Measurements from ENCODE around the gene FOXJ3.

Gene FOXJ3

DNA sequence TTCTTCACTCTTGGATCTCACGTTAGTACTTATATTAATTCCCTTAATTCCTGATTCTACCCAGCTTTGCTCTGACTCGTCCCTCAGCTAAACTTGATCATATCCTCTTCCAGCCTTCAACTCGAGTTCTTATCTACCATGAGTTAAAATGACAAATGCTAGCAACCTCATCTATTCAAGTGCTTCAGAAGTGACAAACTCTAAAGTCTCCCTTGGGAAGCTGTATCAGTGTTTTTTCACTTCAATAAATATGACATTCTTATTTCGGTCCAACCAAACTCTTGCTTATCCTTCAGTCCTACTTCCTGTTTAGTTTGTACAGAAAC, 75.3 kb downstream of the FOXJ3 start:
- DNase-seq (ENCODE audit: low read depth): no peak
- TF ChIP-seq, protein P1, sequence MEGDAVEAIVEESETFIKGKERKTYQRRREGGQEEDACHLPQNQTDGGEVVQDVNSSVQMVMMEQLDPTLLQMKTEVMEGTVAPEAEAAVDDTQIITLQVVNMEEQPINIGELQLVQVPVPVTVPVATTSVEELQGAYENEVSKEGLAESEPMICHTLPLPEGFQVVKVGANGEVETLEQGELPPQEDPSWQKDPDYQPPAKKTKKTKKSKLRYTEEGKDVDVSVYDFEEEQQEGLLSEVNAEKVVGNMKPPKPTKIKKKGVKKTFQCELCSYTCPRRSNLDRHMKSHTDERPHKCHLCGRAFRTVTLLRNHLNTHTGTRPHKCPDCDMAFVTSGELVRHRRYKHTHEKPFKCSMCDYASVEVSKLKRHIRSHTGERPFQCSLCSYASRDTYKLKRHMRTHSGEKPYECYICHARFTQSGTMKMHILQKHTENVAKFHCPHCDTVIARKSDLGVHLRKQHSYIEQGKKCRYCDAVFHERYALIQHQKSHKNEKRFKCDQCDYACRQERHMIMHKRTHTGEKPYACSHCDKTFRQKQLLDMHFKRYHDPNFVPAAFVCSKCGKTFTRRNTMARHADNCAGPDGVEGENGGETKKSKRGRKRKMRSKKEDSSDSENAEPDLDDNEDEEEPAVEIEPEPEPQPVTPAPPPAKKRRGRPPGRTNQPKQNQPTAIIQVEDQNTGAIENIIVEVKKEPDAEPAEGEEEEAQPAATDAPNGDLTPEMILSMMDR (conservative IDR thresholded peaks at IDR 0.05; ENCODE audit: low read depth, low read length): no peak
- H3K4me3 ChIP-seq (ENCODE audit: low read depth, low read length): no peak overlapping the region

DNA sequence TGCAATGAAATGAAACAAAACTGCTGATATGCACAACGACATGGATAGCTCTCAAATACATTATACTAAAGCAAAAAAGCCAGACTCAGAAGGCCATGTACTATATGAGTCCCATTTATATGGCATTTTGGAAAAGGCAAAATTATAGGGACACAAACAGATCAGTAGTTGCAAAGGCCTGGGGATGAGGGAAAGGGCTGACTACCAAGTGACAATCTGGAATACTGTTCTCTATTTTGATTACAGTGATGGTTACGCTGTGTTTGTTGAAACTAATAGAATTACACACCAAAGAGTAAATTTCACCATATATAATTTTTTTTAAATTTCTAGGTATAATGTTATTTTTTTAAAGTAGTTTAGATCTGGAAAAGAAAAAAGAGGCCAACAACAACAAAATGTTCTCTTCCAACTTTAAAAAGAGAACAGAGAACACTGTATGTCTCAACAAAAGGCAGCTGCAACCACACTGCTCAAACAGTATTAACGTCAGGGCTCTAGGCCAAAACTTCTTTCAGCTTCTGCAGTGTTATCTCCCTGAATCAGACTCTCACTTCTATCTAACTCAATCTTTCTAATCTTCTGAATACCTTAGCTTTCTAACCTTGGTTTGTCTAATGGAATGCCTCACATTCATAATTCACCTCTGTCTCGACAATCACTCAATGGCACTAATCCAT, 75.8 kb downstream of the FOXJ3 start:
- TF ChIP-seq, protein P1 (conservative IDR thresholded peaks at IDR 0.05; ENCODE audit: low read depth, low read length): no peak
- H3K4me3 ChIP-seq (ENCODE audit: low read depth, low read length): no peak overlapping the region
- DNase-seq (ENCODE audit: low read depth): peak; percentile 86

DNA sequence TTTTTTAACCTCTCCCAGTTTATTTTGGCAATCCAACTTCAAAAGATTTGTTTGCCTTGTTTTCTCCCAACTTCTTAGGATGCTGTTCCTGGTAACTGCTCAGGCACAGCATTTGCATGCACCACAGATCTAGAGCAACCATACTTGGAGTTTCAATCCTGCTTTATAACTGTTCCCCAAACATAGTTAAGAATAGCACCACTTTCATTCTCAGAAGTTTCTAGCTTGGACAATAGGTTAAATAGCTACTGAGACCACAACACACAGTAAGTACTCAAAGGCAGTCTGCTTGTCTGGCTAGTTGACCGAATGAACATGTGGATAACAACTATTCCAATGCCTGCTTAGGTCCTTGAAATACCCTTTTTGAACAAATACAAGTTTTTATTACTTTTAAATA, 76.8 kb downstream of the FOXJ3 start:
- H3K4me3 ChIP-seq (ENCODE audit: low read depth, low read length): no peak overlapping the region
- DNase-seq (ENCODE audit: low read depth): peak; percentile 68
- TF ChIP-seq, protein P1 (conservative IDR thresholded peaks at IDR 0.05; ENCODE audit: low read depth, low read length): no peak

DNA sequence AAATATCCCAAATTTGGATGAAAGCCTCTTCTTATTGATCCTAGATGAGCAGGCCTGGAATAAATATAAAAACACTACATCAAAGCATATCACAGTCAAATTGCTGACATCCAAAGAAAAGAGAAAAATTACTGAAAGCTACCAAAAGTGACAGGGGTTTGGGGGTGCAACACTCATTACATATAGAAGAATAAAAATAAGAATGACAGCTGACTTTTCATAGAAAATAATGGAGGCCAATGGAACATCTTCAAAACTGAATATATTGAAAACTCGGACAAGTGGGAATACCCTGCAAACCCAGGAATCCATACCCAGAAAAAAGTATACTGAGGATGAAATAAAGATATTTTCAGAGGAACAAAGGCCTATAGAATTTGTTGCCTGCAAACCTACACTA, 84.0 kb downstream of the FOXJ3 start:
- TF ChIP-seq, protein P1 (conservative IDR thresholded peaks at IDR 0.05; ENCODE audit: low read depth, low read length): no peak
- H3K4me3 ChIP-seq (ENCODE audit: low read depth, low read length): no peak overlapping the region
- no peak for DNase-seq (ENCODE audit: low read depth)

DNA sequence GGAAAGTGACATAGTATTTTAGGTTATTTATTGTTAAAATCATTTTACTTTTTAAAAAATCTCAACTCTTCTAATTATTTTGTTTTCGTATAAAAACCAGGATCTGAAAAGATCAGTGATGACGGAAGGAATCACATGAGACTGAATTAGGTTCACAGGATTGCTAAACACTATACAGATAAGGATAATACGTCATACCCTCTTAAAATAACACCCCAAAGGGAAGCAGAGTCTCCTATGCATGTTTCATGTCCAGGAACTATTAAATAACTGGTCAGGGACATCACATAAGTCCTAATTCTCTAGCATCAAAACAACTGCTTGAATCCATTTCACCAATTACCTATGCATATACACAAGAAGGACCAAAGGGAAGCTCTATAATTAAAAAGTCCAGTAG, 84.9 kb downstream of the FOXJ3 start:
- no peak for DNase-seq (ENCODE audit: low read depth)
- TF ChIP-seq, protein P1 (conservative IDR thresholded peaks at IDR 0.05; ENCODE audit: low read depth, low read length): no peak
- H3K4me3 ChIP-seq (ENCODE audit: low read depth, low read length): no peak overlapping the region

DNA sequence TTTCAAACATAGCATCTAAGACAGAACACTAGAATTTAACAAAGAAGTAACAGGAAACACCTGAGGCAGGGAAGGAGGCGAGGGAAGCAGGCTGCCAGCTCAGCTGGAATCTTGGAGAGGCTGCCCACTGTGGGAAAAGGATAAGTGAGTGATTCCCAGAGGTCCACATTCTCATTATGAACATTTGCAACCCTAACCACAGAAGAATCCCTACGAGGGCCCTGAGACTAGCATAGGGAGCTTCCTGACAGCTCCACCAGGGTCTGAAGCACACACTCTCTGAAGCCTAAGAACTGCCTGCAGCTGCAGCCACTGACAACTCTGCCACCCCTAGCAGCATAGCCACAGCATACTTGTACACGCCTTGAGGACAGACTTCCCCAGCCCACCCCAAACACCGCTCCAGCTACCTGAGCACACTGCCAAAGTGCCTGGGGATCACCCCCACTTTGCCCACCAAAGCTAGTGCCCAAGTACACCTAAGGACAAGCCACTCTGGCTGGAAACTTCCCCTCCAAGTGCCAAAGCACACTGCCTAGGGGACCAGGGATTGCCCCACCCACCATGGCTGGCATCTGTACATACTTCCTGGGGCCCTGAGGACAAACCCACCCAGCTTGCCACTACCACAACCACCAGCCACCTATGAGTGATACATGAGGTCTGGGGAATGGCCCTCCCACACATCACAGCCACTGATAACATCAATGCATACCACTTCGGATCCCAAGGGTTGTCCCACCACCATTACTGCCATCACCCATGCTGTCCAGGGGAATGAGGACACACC, 93.9 kb downstream of the FOXJ3 start:
- TF ChIP-seq, protein P1 (conservative IDR thresholded peaks at IDR 0.05; ENCODE audit: low read depth, low read length): peak; percentile 10
- peak; percentile 53 for DNase-seq (ENCODE audit: low read depth)
- no peak overlapping the region for H3K4me3 ChIP-seq (ENCODE audit: low read depth, low read length)

DNA sequence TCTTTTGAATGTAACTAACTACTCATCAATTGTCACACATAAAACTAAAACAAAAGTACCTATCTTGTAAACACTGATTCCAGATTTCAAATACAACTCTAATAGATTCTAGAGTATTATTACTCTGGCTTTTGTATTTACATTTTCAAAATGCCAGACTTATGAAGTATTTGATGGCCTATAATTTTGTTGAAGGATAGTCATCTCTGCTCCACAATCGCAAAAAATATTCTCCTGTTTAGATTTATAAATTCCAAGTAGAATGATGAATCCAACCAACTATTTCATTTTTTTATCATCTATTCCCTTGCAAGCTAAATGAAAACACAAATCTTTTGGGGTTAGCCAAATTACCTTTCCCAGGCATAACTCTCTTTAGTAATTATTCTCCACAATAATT, 95.5 kb downstream of the FOXJ3 start:
- H3K4me3 ChIP-seq (ENCODE audit: low read depth, low read length): no peak overlapping the region
- TF ChIP-seq, protein P1 (conservative IDR thresholded peaks at IDR 0.05; ENCODE audit: low read depth, low read length): no peak

More for the DNA sequence above, 95.5 kb downstream of the FOXJ3 start:
- DNase-seq (ENCODE audit: low read depth): no peak
